Activated gamma-delta T cell treated with Interleukin-2 at 50 U/mL for 16 hours (primary cell): ENCODE results near the gene NDST3.

ENCODE experiments used
- DNase-seq: peaks from one replicate; pipeline ENCODE4 v3.0.0-alpha.2; 2020

The NDST3 gene

GRCh38 chr4:118034053-118034785 lies at the start of gene NDST3:
Gene NDST3 (plus strand): TSS chr4:118034486. CDS start chr4:118053911, 19,425 bp downstream.
- DNase-seq: no peak

GRCh38 chr4:117986321-117986720 lies 48.0 kb upstream of the NDST3 start:
- DNase-seq: no peak

GRCh38 chr4:117987464-117987863 lies 46.8 kb upstream of the NDST3 start:
- no peak for DNase-seq

- DNase-seq: no peak
These were observed 37.4 kb upstream of the NDST3 start for GRCh38 chr4:117996891-117997290.

GRCh38 chr4:118004088-118004487 lies 30.2 kb upstream of the NDST3 start:
- no peak for DNase-seq

GRCh38 chr4:118005883-118006282 lies 28.4 kb upstream of the NDST3 start:
- no peak for DNase-seq

- no peak for DNase-seq
These were observed 22.1 kb upstream of the NDST3 start for GRCh38 chr4:118012142-118012541.

GRCh38 chr4:118014831-118015230 lies 19.5 kb upstream of the NDST3 start:
- DNase-seq: no peak

GRCh38 chr4:118018381-118019145 lies 15.7 kb upstream of the NDST3 start:
- no peak for DNase-seq

- DNase-seq: no peak
These were observed 7.5 kb upstream of the NDST3 start for GRCh38 chr4:118026806-118027205.

- no peak for DNase-seq
These were observed 5.1 kb upstream of the NDST3 start for GRCh38 chr4:118029224-118029623.

GRCh38 chr4:118032691-118033090 lies 1.6 kb upstream of the NDST3 start:
- DNase-seq: no peak

GRCh38 chr4:118033148-118034052 lies 886 bp upstream of the NDST3 start:
- no peak for DNase-seq

GRCh38 chr4:118035309-118035708 lies 1.0 kb downstream of the NDST3 start:
- no peak for DNase-seq

- no peak for DNase-seq
These were observed 2.0 kb downstream of the NDST3 start for GRCh38 chr4:118036336-118036735.

- DNase-seq: no peak
These were observed 3.7 kb downstream of the NDST3 start for GRCh38 chr4:118037955-118038354.

- DNase-seq: no peak
These were observed 12.0 kb downstream of the NDST3 start for GRCh38 chr4:118046323-118046722.

- DNase-seq: no peak
These were observed 12.8 kb downstream of the NDST3 start for GRCh38 chr4:118047043-118047442.

GRCh38 chr4:118058955-118059354 lies 24.7 kb downstream of the NDST3 start:
- DNase-seq: no peak

GRCh38 chr4:118059397-118059796 lies 25.1 kb downstream of the NDST3 start:
- no peak for DNase-seq

- DNase-seq: no peak
These were observed 42.9 kb downstream of the NDST3 start for GRCh38 chr4:118076958-118077766.

GRCh38 chr4:118077767-118078105 lies 43.5 kb downstream of the NDST3 start:
- no peak for DNase-seq

- no peak for DNase-seq
These were observed 47.1 kb downstream of the NDST3 start for GRCh38 chr4:118081434-118081833.
